Keratinocyte (primary cell): Measurements from ENCODE around the gene SPATA20. TPM values are rescaled to one million over a fixed set of nuclear protein-coding genes. Genes with fewer than 3 reads are reported as not detected.
A peak's percentile ranks its signal among the peaks of the same experiment; 100 is the strongest.

Source experiments
- DNase-seq: peaks from one replicate; pipeline ENCODE4 v3.0.0-alpha.2; 2011; ENCODE audit warnings: low read depth, missing footprints, low spot score
- FAIRE-seq: peaks from 2 replicates; lab custom pipeline; 2011; peaks lifted over from hg19 to GRCh38; lab: Jason Lieb, UNC
- H2AFZ ChIP-seq: 2 replicates; pipeline ENCODE4 v1.6.0; 2012; ENCODE audit warnings: low read length, control low read depth, inconsistent platforms; ENCODE audit not compliant: control insufficient read depth
- H3K27ac ChIP-seq: 2 replicates; pipeline ENCODE4 v1.5.1; 2011; ENCODE audit warnings: low read length; ENCODE audit not compliant: control insufficient read depth, insufficient read depth
- H3K27me3 ChIP-seq: 3 replicates; pipeline ENCODE4 v1.6.0; 2011; ENCODE audit warnings: low read length; ENCODE audit not compliant: control insufficient read depth, insufficient read depth; ENCODE audit errors: extremely low read depth
- H3K36me3 ChIP-seq, 2 experiments: 2 replicates in 1 of 2; 3 replicates in 1 of 2; pipeline ENCODE4 v1.5.1; 2011; ENCODE audit warnings: low read length in 2 of 2, mild to moderate bottlenecking in 1 of 2; ENCODE audit not compliant: control insufficient read depth in 2 of 2, insufficient read depth in 2 of 2; ENCODE audit errors: extremely low read depth in 1 of 2
- H3K4me1 ChIP-seq: 3 replicates; pipeline ENCODE4 v1.5.1; 2011; ENCODE audit warnings: low read length; ENCODE audit not compliant: control insufficient read depth, insufficient read depth; ENCODE audit errors: extremely low read depth
- H3K4me2 ChIP-seq: 3 replicates; pipeline ENCODE4 v1.6.0; 2011; ENCODE audit warnings: low read depth, low read length; ENCODE audit not compliant: control insufficient read depth, insufficient read depth; ENCODE audit errors: extremely low read depth
- H3K4me3 ChIP-seq, 3 experiments: fragments of 200-600 bp in 1 of 3; sonication (generic) in 1 of 3; 2 replicates in 2 of 3; 3 replicates in 1 of 3; pipeline ENCODE4 v1.5.1; 2011 to 2016; ENCODE audit warnings: low read length in 3 of 3, mild to moderate bottlenecking in 3 of 3, control low read depth in 2 of 3, inconsistent platforms in 1 of 3, low read depth in 1 of 3, mixed read lengths in 1 of 3, mixed run types in 1 of 3, moderate library complexity in 1 of 3; ENCODE audit not compliant: control insufficient read depth in 2 of 3, insufficient read depth in 2 of 3; ENCODE audit errors: extremely low read depth in 1 of 3
- H3K79me2 ChIP-seq: 2 replicates; pipeline ENCODE4 v1.6.0; 2012; ENCODE audit warnings: low read length; ENCODE audit not compliant: control insufficient read depth, insufficient read depth
- H3K9ac ChIP-seq: 3 replicates; pipeline ENCODE4 v1.6.0; 2011; ENCODE audit warnings: low read length; ENCODE audit not compliant: control insufficient read depth, insufficient read depth; ENCODE audit errors: extremely low read depth
- H3K9me1 ChIP-seq: 3 replicates; pipeline ENCODE4 v1.6.0; 2011; ENCODE audit warnings: low read length; ENCODE audit not compliant: control insufficient read depth, insufficient read depth; ENCODE audit errors: extremely low read depth
- H3K9me3 ChIP-seq: 2 replicates; pipeline ENCODE4 v1.5.1; 2012; ENCODE audit warnings: low read depth, low read length; ENCODE audit not compliant: control insufficient read depth
- H4K20me1 ChIP-seq: 3 replicates; pipeline ENCODE4 v1.6.0; 2011; ENCODE audit warnings: low read length; ENCODE audit not compliant: control insufficient read depth, insufficient read depth; ENCODE audit errors: extremely low read depth
- EZH2 ChIP-seq: IDR thresholded peaks from one replicate; pipeline ENCODE4 v1.6.1; 2012; ENCODE audit warnings: inconsistent platforms, mild to moderate bottlenecking, low read length, moderate library complexity
- dilution Hi-C: fragments of 300-500 bp; cut with MboI; formaldehyde crosslinking; loops from one replicate; pipeline ENCODE4 v1.7.0; 2020; ENCODE audit warnings: low sequenced_read_pairs; ENCODE audit not compliant: extremely low pct_ligation_motif_present
- polyA plus RNA-seq, 5 experiments: library from polyadenylated mRNA; depleted of rRNA in 3 of 5; stranded (reverse) in 3 of 5; stranded (forward) in 1 of 5; unstranded in 1 of 5; fragments of >200 nt; gene quantifications; 1 replicate in 1 of 5; 2 replicates in 3 of 5; 3 replicates in 1 of 5; pipeline versions ENCODE4 v1.2.1 to v1.2.3, GENCODE V29; 2011 to 2012; ENCODE audit warnings: missing spikeins in 2 of 5, low read depth in 1 of 5, low replicate concordance in 1 of 5
- TF ChIP-seq, protein P1 (sequence below), 3 experiments: IDR thresholded peaks in 1 of 3; conservative IDR thresholded peaks in 1 of 3; optimal IDR thresholded peaks in 1 of 3; 2 replicates in 2 of 3; 3 replicates in 1 of 3; pipeline versions ENCODE3 to v1.5.1; 2011; ENCODE audit warnings: low read length in 3 of 3, mild to moderate bottlenecking in 3 of 3, moderate library complexity in 2 of 3, control low read depth in 1 of 3, inconsistent platforms in 1 of 3; ENCODE audit not compliant: insufficient read depth in 2 of 3; ENCODE audit errors: extremely low read depth in 1 of 3

SPATA20 gene
- polyA plus RNA-seq, 1 donor (not counting 4 experiments of a cell fraction or from before 2014, with no cell fraction given) = 17.2 TPM

DNA sequence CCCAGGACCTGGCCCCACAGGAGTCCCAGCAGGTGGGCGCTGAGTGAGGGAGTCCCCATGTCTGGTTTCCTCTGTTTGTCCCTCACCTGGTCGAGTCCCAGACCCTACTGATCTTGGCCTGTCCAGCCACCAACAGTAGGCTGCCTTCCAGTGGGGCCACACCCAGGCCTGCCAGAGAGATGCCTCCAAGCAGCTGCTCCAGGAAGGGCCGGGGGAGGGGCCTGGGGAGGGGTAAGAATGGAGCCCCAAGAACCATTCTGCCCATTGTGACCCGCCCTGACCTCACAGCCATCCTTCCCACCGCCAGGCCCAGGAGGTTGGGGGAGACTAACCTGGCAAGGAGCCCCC is 736 bp downstream of the SPATA20 start:
- no peak overlapping the region for H3K27ac ChIP-seq
- H2AFZ ChIP-seq = peak overlapping the region; percentile 36
- no peaks in the 10 kb centered on the region for H4K20me1 ChIP-seq
- H3K79me2 ChIP-seq = no peaks in the 10 kb centered on the region
- no peak for FAIRE-seq
- H3K4me3 ChIP-seq = peak overlapping the region; percentile 64 to 84 (median 81)
- H3K27me3 ChIP-seq = no peaks in the 10 kb centered on the region
- DNase-seq = no peak
- peaks cover 16% of the 10 kb centered on the region for H3K4me1 ChIP-seq
- H3K4me2 ChIP-seq = peak overlapping the region; percentile 89
- peaks cover 8 to 14% of the 10 kb centered on the region in 2 experiments for H3K36me3 ChIP-seq
- TF ChIP-seq EZH2 = no peak
- TF ChIP-seq, protein P1, sequence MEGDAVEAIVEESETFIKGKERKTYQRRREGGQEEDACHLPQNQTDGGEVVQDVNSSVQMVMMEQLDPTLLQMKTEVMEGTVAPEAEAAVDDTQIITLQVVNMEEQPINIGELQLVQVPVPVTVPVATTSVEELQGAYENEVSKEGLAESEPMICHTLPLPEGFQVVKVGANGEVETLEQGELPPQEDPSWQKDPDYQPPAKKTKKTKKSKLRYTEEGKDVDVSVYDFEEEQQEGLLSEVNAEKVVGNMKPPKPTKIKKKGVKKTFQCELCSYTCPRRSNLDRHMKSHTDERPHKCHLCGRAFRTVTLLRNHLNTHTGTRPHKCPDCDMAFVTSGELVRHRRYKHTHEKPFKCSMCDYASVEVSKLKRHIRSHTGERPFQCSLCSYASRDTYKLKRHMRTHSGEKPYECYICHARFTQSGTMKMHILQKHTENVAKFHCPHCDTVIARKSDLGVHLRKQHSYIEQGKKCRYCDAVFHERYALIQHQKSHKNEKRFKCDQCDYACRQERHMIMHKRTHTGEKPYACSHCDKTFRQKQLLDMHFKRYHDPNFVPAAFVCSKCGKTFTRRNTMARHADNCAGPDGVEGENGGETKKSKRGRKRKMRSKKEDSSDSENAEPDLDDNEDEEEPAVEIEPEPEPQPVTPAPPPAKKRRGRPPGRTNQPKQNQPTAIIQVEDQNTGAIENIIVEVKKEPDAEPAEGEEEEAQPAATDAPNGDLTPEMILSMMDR (optimal IDR thresholded peaks at IDR 0.05 in 1 of 3, IDR thresholded peaks at IDR 0.05 in 1 of 3, conservative IDR thresholded peaks at IDR 0.05 in 1 of 3; ENCODE audit: extremely low read depth in 1 of 3, insufficient read depth in 2 of 3, low read length in 3 of 3) = no peak
- H3K9ac ChIP-seq = peak overlapping the region; percentile 70
- dilution Hi-C loops = no loop called here
- H3K9me3 ChIP-seq = no peaks in the 10 kb centered on the region
- no peaks in the 10 kb centered on the region for H3K9me1 ChIP-seq

DNA sequence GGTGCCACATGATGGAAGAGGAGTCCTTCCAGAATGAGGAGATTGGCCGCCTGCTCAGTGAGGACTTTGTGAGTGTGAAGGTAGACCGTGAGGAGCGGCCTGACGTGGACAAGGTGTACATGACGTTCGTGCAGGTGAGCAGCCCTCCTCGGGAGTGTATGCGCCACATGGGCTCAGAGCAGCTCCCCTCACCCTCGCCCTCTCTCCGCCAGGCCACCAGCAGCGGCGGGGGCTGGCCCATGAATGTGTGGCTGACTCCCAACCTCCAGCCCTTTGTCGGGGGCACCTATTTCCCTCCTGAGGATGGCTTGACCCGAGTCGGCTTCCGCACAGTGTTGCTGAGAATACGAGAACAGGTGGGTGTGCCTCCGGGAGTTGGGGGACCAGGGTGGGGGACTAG is 1.9 kb downstream of the SPATA20 start:
- Histone ChIP-seq H3K4me1 (peaks cover 7% of the 10 kb centered on the region), H3K36me3 (peaks cover 5 to 14% of the 10 kb centered on the region in 2 experiments), H3K4me3 (no peak overlapping the region), H3K9ac (no peak overlapping the region), H3K79me2 (no peaks in the 10 kb centered on the region), H3K4me2 (no peak overlapping the region), H3K9me1 (no peaks in the 10 kb centered on the region), H2AFZ (no peak overlapping the region), H3K27me3 (no peaks in the 10 kb centered on the region), H3K9me3 (no peaks in the 10 kb centered on the region), H4K20me1 (no peaks in the 10 kb centered on the region), H3K27ac (no peak overlapping the region)
- no peak for FAIRE-seq
- dilution Hi-C loops = no loop called here
- TF ChIP-seq, protein P1 (optimal IDR thresholded peaks at IDR 0.05 in 1 of 3, IDR thresholded peaks at IDR 0.05 in 1 of 3, conservative IDR thresholded peaks at IDR 0.05 in 1 of 3; ENCODE audit: extremely low read depth in 1 of 3, insufficient read depth in 2 of 3, low read length in 3 of 3) = no peak
- no peak for TF ChIP-seq EZH2
- DNase-seq = no peak
